Uterus (tissue), 4 donors: Measurements from ENCODE around the gene MAMDC2. TPM values are rescaled to one million over a fixed set of nuclear protein-coding genes. Genes with fewer than 3 reads are reported as not detected.

Experiments
- DNase-seq, 2 donors: peaks; one replicate each; pipeline ENCODE4 v3.0.0-alpha.2; 2019 to 2020
- H3K27ac ChIP-seq, 2 donors: fragments of 200-600 bp; sonication (generic); 1 replicate in 1 of 2; 2 replicates in 1 of 2; pipeline ENCODE4 v1.5.1; 2016 to 2018
- H3K27me3 ChIP-seq, 2 donors: fragments of 200-600 bp; sonication (generic); one replicate each; pipeline ENCODE4 v1.5.1; 2018 to 2019; ENCODE audit warnings: control low read depth in 1 of 2
- H3K36me3 ChIP-seq, 2 donors: fragments of 200-600 bp; sonication (generic); one replicate each; pipeline ENCODE4 v1.5.1; 2019; ENCODE audit warnings: control low read depth in 1 of 2
- H3K4me1 ChIP-seq, 2 donors: fragments of 200-600 bp; sonication (generic); one replicate each; pipeline ENCODE4 v1.5.1; 2018 to 2019; ENCODE audit warnings: control low read depth in 1 of 2
- H3K4me3 ChIP-seq, 2 donors: fragments of 200-600 bp; sonication (generic); 1 replicate in 1 of 2; 2 replicates in 1 of 2; pipeline ENCODE4 v1.5.1; 2018 to 2019; ENCODE audit warnings: mild to moderate bottlenecking in 1 of 2
- H3K9me3 ChIP-seq, 2 donors: fragments of 200-600 bp; sonication (generic); one replicate each; pipeline ENCODE4 v1.5.1; 2019; ENCODE audit warnings: control low read depth in 1 of 2
- CTCF ChIP-seq, 4 experiments: fragments of 200-600 bp in 2 of 4; fragments of 450-650 bp in 2 of 4; sonication (generic) in 2 of 4; IDR thresholded peaks; one replicate each; pipeline ENCODE4 v1.5.1; 2016 to 2019; ENCODE audit warnings: antibody characterized with exemption in 4 of 4, mild to moderate bottlenecking in 2 of 4, moderate library complexity in 1 of 4
- POLR2A ChIP-seq, 2 donors: fragments of 450-650 bp; IDR thresholded peaks; one replicate each; pipeline ENCODE4 v1.6.1; 2016; ENCODE audit warnings: antibody characterized with exemption in 2 of 2, mild to moderate bottlenecking in 1 of 2, moderate library complexity in 1 of 2
- intact Hi-C: fragments of 100-400 bp; cut with DNase I; formaldehyde crosslinking; loops from one replicate; pipeline ENCODE4 v1.15.1; 2023; ENCODE audit warnings: low total_unique reads
- total RNA-seq, 4 donors: library from RNA; depleted of rRNA in 3 of 4; stranded (reverse); fragments of >200 nt in 3 of 4; gene quantifications; one replicate each; pipeline versions ENCODE4 v1.1.0 to v1.2.4, GENCODE V29; 2014 to 2023
- donor health status: DM: yes; HTN: yes; CAD: no.

Gene MAMDC2
- total RNA-seq, 4 donors from 2014 or later, result 42.7 to 204 (median 138) TPM

GRCh38 chr9:70091103-70091502 lies 47.5 kb downstream of the MAMDC2 start:
- Histone ChIP-seq H3K9me3 (no peaks in the 10 kb centered on the region), H3K4me3 (no peak overlapping the region), H3K27me3 (no peaks in the 10 kb centered on the region), H3K27ac (peak overlapping the region in 1 of 2 donors; percentile 8), H3K4me1 (no peaks in the 10 kb centered on the region), H3K36me3 (no peaks in the 10 kb centered on the region)
- DNase-seq, result no peak
- TF ChIP-seq POLR2A (IDR thresholded peaks at IDR 0.05) (no peak), CTCF (IDR thresholded peaks at IDR 0.05) (no peak)
- intact Hi-C loops, result no loop called here

- no peaks in the 10 kb centered on the region for H3K36me3 ChIP-seq
- intact Hi-C loops, result no loop called here
- TF ChIP-seq POLR2A (IDR thresholded peaks at IDR 0.05) (no peak), CTCF (IDR thresholded peaks at IDR 0.05) (no peak)
- no peak for DNase-seq
- H3K9me3 ChIP-seq, result no peaks in the 10 kb centered on the region
- H3K4me1 ChIP-seq, result no peaks in the 10 kb centered on the region
- peak overlapping the region; percentile 3 to 8 for H3K27ac ChIP-seq
- no peak overlapping the region for H3K4me3 ChIP-seq
- H3K27me3 ChIP-seq, result no peaks in the 10 kb centered on the region
Observed at GRCh38 chr9:70091572-70091971, 47.9 kb downstream of the MAMDC2 start.

- intact Hi-C loops, result no loop called here
- Histone ChIP-seq H3K9me3 (no peaks in the 10 kb centered on the region), H3K36me3 (no peaks in the 10 kb centered on the region), H3K4me1 (no peaks in the 10 kb centered on the region), H3K27me3 (no peaks in the 10 kb centered on the region), H3K27ac (peak overlapping the region in 1 of 2 donors; percentile 3), H3K4me3 (no peak overlapping the region)
- DNase-seq, result no peak
- TF ChIP-seq POLR2A (IDR thresholded peaks at IDR 0.05), result no peak
- TF ChIP-seq CTCF (IDR thresholded peaks at IDR 0.05), result no peak
Observed at GRCh38 chr9:70092190-70092589, 48.5 kb downstream of the MAMDC2 start.

- Histone ChIP-seq H3K36me3 (no peaks in the 10 kb centered on the region), H3K27ac (no peak overlapping the region), H3K9me3 (no peaks in the 10 kb centered on the region), H3K27me3 (no peaks in the 10 kb centered on the region), H3K4me3 (no peak overlapping the region), H3K4me1 (no peaks in the 10 kb centered on the region)
- TF ChIP-seq POLR2A (IDR thresholded peaks at IDR 0.05) (no peak), CTCF (IDR thresholded peaks at IDR 0.05) (no peak)
- DNase-seq, result no peak
- intact Hi-C loops, result no loop called here
Observed at GRCh38 chr9:70093095-70093494, 49.4 kb downstream of the MAMDC2 start.

GRCh38 chr9:70093944-70094343 lies 50.3 kb downstream of the MAMDC2 start:
- no peaks in the 10 kb centered on the region for H3K9me3 ChIP-seq
- intact Hi-C loops, result no loop called here
- no peak overlapping the region for H3K4me3 ChIP-seq
- DNase-seq, result no peak
- H3K27me3 ChIP-seq, result no peaks in the 10 kb centered on the region
- TF ChIP-seq POLR2A (IDR thresholded peaks at IDR 0.05) (no peak), CTCF (IDR thresholded peaks at IDR 0.05) (no peak)
- no peaks in the 10 kb centered on the region for H3K36me3 ChIP-seq
- H3K27ac ChIP-seq, result no peak overlapping the region
- no peaks in the 10 kb centered on the region for H3K4me1 ChIP-seq
